Measurements from ENCODE around the gene KIF20B. TPM values are rescaled to one million over a fixed set of nuclear protein-coding genes. Genes with fewer than 3 reads are reported as not detected.

The KIF20B gene
- total and polyA plus RNA-seq, 12 donors = 0.74 to 8.5 (median 2.8) TPM

GRCh38 chr10:89805599-89806013 lies 104.2 kb downstream of the KIF20B start:
- ATAC-seq (no peak), DNase-seq (no peak)
- H3K9me3 ChIP-seq = no peaks in the 10 kb centered on the region
- no peak for TF ChIP-seq CTCF (IDR thresholded peaks at IDR 0.05)
- H3K4me1 ChIP-seq = no peaks in the 10 kb centered on the region
- H3K36me3 ChIP-seq = no peaks in the 10 kb centered on the region
- 68 to 72% methylated on average over 2 of the region's 2 CpGs for WGBS, 2 donors
- H3K27ac ChIP-seq = no peak overlapping the region
- H3K27me3 ChIP-seq = peaks cover 0 to 29% (median 0%) of the 10 kb centered on the region in 7 donors
- no peak overlapping the region for H3K4me3 ChIP-seq
- intact Hi-C loops (cut with DNase I) = no loop called here

- intact Hi-C loops (cut with DNase I) = no loop called here
- no peak for TF ChIP-seq CTCF (IDR thresholded peaks at IDR 0.05)
- H3K27ac ChIP-seq = no peak overlapping the region
- H3K36me3 ChIP-seq = no peaks in the 10 kb centered on the region
- no peak for DNase-seq
- no peak for ATAC-seq
- H3K9me3 ChIP-seq = no peaks in the 10 kb centered on the region
- no peak overlapping the region for H3K4me3 ChIP-seq
- no peaks in the 10 kb centered on the region for H3K4me1 ChIP-seq
- H3K27me3 ChIP-seq = peaks cover 0 to 28% (median 0%) of the 10 kb centered on the region in 7 donors
- WGBS, 2 donors = 56 to 68% methylated on average over 2 of the region's 2 CpGs
These were observed 107.5 kb downstream of the KIF20B start for GRCh38 chr10:89808842-89809241.

GRCh38 chr10:89809766-89810165 lies 108.4 kb downstream of the KIF20B start:
- no peaks in the 10 kb centered on the region for H3K4me1 ChIP-seq
- 82 to 87% methylated on average over 4 of the region's 4 CpGs for WGBS, 2 donors
- no peak for TF ChIP-seq CTCF (IDR thresholded peaks at IDR 0.05)

GRCh38 chr10:89810908-89811525 lies 109.6 kb downstream of the KIF20B start:
- ATAC-seq = no peak
- Histone ChIP-seq H3K27me3 (peaks cover 0 to 25% (median 4%) of the 10 kb centered on the region in 7 donors), H3K27ac (no peak overlapping the region), H3K9me3 (no peaks in the 10 kb centered on the region), H3K36me3 (no peaks in the 10 kb centered on the region), H3K4me3 (no peak overlapping the region), H3K4me1 (no peaks in the 10 kb centered on the region)
- DNase-seq = no peak
- 81 to 93% methylated on average over 4 of the region's 4 CpGs for WGBS, 2 donors
- intact Hi-C loops (cut with DNase I) = no loop called here
- TF ChIP-seq CTCF (IDR thresholded peaks at IDR 0.05) = no peak

More at GRCh38 chr10:89809766-89810165, 108.4 kb downstream of the KIF20B start:
- Histone ChIP-seq H3K36me3 (no peaks in the 10 kb centered on the region), H3K27me3 (peaks cover 0 to 25% (median 0%) of the 10 kb centered on the region in 7 donors), H3K27ac (no peak overlapping the region), H3K4me3 (no peak overlapping the region), H3K9me3 (no peaks in the 10 kb centered on the region)
- DNase-seq = no peak
- no peak for ATAC-seq
- intact Hi-C loops (cut with DNase I) = no loop called here
